Measurements from ENCODE around the gene AMPD2.

Gene AMPD2

DNA sequence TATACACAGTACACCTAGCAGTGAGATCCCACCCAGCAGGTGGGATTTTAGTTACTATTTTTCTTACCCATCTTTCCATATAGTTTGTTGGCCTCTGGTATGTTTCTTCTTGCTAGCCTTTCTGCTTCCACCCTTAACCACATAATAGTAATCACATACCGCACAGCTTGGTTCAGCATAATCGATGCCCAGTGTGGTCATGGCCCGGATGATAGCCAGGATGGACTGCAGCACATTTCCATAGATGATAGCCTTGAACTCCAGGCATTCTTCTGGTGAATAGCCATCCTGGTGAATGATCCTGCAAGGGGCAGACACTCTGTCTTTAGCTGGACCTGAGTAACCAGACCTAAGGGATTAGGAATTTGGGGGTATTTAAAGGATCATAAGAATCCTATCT is 9.8 kb upstream of the AMPD2 start:
- H3K9me3 Mint-ChIP-seq (ENCODE audit: low read depth), result no peaks in the 10 kb centered on the region
- no peaks in the 10 kb centered on the region for H3K27me3 Mint-ChIP-seq
- H3K4me1 Mint-ChIP-seq (ENCODE audit: low read depth), result no peaks in the 10 kb centered on the region
- no peak overlapping the region for H3K4me3 Mint-ChIP-seq
- H3K36me3 Mint-ChIP-seq, result no peaks in the 10 kb centered on the region
- no peak overlapping the region for H3K27ac Mint-ChIP-seq

DNA sequence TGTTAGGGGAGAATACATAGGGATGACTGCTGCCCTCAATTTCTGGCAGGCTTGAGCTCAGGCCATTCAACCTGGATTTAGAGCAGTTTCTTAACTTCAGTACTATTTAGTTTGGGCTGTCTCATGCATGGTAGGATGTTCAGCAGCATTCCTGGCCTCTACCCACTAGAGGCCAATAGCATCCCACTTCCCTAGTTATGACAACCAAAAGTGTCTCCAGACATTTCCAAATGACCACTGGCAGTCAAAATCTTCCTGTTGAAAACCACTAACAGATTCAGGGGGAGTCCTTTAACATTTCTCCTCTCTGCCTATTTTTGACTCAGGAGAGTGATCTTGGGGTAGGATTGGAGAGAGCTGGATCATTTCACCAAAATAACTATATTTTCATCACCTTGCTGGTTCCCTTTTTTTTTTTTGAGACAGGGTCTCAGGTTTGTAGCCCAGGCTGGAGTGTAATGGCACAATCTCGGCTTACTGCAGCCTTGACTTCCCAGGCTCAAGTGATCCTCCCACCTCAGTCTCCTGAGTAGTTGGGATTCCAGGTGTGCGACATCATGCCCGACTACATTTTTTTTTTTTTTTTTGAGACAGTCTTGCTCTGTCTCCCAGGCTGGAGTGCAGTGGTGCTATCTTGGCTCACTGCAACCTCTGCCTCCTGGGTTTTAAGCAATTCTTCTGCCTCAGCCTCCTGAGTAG is 8.9 kb upstream of the AMPD2 start:
- H3K4me1 Mint-ChIP-seq (ENCODE audit: low read depth), result no peaks in the 10 kb centered on the region
- no peak overlapping the region for H3K27ac Mint-ChIP-seq
- H3K9me3 Mint-ChIP-seq (ENCODE audit: low read depth), result no peaks in the 10 kb centered on the region
- no peaks in the 10 kb centered on the region for H3K36me3 Mint-ChIP-seq
- H3K27me3 Mint-ChIP-seq, result no peaks in the 10 kb centered on the region
- H3K4me3 Mint-ChIP-seq, result no peak overlapping the region

DNA sequence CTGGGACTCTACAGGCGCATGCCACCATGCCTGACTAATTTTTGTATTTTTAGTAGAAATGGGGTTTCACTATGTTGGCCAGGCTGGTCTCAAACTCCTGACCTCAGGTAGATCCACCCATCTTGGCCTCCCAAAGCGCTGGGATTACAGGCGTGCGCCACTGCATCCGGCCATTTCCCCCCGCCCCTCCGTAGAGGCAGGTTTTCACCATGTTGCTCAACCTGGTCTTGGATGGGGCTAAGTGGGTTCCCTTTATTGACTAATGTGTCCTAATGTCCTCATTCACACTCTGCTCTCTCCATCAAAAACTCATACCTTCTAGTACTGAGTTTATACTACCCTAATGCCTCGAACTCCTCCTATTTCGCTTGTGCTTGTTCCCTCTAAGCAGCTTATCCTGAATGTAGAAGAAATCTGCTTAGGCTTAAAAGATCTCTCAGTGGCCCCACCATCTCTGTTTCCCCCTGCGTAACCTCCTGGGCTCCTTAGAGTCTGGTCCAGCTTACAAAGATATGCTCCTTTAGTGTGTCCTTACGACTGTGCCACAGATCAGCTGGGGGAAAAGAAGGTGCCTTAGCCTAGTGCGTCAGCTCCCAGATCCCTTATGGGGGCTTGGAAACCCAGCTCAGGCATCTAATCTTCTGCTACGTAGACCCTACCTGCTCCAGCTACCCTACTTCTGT is 8.2 kb upstream of the AMPD2 start:
- Mint-ChIP-seq H3K27ac (no peak overlapping the region), H3K4me1 (ENCODE audit: low read depth) (peaks cover 7% of the 10 kb centered on the region), H3K36me3 (no peaks in the 10 kb centered on the region), H3K9me3 (ENCODE audit: low read depth) (no peaks in the 10 kb centered on the region), H3K27me3 (no peaks in the 10 kb centered on the region), H3K4me3 (no peak overlapping the region)

DNA sequence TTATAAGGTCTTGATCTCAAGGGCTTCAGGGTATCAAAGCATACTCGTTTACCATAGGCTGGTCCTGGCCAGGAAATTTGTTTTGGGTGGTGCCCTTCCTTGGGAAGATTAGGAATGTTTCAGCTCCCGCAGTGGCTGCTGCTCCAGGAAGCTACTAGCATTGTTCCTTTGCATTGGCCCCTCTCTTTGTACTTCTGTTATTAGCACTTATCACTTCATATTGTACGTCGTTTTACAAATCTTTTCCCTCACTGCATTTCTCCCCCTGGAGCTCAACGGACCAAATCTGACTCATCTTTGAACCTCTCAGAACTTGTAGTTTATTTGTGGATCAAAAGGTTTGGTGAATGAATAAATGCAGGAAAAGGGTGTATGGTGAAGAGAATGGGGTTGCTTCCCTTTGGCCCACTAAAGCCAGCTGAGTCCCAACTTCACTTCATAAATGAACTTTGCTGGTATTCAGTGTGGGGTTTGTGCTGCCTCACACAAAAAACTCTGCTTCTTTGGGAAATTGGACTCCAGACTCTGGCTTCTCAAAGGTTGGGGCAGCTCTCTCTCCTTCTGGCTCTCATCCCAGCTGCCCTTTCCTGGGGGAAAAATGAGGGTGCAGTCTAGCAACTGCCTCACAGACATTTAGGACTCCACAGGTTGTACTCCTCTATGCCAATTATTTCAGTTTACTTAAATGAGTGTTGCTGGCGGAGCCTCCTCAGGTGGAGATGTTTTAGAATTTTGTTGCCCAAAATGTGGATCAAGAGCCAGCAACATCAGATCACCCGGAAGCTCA is 6.1 kb upstream of the AMPD2 start:
- H3K27me3 Mint-ChIP-seq, result no peaks in the 10 kb centered on the region
- H3K9me3 Mint-ChIP-seq (ENCODE audit: low read depth), result no peaks in the 10 kb centered on the region
- H3K27ac Mint-ChIP-seq, result no peak overlapping the region
- no peak overlapping the region for H3K4me3 Mint-ChIP-seq
- peaks cover 21% of the 10 kb centered on the region for H3K4me1 Mint-ChIP-seq (ENCODE audit: low read depth)
- no peaks in the 10 kb centered on the region for H3K36me3 Mint-ChIP-seq

DNA sequence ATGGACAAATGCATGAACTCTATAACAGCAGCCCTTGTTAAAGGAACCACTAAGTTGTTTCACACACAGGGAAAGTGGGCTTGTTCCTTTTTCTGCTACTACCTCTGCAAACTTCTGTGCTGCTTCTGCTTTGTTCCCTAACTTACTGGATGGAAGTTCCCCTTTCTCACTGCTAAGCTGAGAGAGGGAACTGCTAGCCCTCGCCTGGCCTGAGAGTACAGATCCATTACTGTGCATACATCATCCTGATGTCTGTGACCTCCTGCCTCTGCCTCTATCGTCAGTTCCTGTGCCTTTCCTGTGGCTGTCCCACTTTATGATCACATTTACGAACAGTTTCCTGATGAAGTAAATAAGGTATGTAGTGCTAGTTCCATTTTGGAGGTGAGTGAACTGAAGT is 3.8 kb upstream of the AMPD2 start:
- H3K36me3 Mint-ChIP-seq, result no peaks in the 10 kb centered on the region
- H3K27me3 Mint-ChIP-seq, result no peaks in the 10 kb centered on the region
- peak overlapping the region; percentile 22 for H3K27ac Mint-ChIP-seq
- peaks cover 29% of the 10 kb centered on the region for H3K4me1 Mint-ChIP-seq (ENCODE audit: low read depth)
- H3K4me3 Mint-ChIP-seq, result no peak overlapping the region
- no peaks in the 10 kb centered on the region for H3K9me3 Mint-ChIP-seq (ENCODE audit: low read depth)

DNA sequence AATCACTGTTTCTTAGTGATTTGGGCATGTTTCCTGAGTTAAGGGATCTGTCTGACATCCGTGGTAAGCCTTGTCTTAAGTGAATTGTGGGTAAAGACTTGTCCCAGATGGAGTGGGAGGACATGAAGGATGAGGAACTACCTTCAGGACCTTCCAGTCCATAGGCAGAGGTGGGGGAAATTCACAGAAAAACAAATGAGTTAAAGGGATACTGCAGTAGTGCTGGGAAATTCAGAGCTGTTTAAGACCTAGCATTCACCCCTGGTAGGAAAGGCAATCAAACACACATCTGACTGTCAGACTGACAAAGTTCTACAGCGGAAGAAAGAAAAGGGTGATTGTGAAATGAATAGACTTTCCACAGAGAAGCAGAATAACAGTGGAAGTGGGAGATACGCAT is 3.2 kb upstream of the AMPD2 start:
- Mint-ChIP-seq H3K27ac (no peak overlapping the region), H3K36me3 (no peaks in the 10 kb centered on the region), H3K9me3 (ENCODE audit: low read depth) (no peaks in the 10 kb centered on the region), H3K4me3 (no peak overlapping the region), H3K4me1 (ENCODE audit: low read depth) (peaks cover 29% of the 10 kb centered on the region), H3K27me3 (no peaks in the 10 kb centered on the region)

DNA sequence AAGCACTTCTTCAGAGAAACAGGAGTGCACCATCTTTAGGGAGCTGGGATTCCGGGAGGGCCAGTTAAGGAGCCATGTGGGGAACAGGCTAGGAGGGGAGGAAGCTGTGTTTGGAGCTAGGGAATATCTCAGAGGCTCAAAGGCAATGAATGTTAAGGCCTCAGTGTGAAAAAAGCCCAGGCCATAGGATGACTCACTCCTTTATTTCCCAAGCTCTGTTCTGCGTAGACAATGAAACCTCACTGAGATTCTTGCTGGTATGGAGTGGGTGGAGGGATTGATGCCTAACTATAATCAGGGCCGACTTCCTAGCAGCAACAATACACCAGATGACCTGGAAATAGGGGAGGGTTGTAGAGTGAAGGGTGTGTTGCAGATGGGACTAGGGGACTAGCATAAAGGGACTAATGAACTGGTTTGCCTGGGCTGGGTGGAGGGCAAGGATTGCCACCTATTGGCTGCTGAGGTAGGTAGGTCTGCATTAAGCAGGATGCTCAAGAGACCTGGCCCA is 2.3 kb upstream of the AMPD2 start:
- Mint-ChIP-seq H3K27me3 (no peaks in the 10 kb centered on the region), H3K9me3 (ENCODE audit: low read depth) (no peaks in the 10 kb centered on the region), H3K4me1 (ENCODE audit: low read depth) (peaks cover 38% of the 10 kb centered on the region), H3K4me3 (peak overlapping the region; percentile 11), H3K36me3 (no peaks in the 10 kb centered on the region), H3K27ac (no peak overlapping the region)

DNA sequence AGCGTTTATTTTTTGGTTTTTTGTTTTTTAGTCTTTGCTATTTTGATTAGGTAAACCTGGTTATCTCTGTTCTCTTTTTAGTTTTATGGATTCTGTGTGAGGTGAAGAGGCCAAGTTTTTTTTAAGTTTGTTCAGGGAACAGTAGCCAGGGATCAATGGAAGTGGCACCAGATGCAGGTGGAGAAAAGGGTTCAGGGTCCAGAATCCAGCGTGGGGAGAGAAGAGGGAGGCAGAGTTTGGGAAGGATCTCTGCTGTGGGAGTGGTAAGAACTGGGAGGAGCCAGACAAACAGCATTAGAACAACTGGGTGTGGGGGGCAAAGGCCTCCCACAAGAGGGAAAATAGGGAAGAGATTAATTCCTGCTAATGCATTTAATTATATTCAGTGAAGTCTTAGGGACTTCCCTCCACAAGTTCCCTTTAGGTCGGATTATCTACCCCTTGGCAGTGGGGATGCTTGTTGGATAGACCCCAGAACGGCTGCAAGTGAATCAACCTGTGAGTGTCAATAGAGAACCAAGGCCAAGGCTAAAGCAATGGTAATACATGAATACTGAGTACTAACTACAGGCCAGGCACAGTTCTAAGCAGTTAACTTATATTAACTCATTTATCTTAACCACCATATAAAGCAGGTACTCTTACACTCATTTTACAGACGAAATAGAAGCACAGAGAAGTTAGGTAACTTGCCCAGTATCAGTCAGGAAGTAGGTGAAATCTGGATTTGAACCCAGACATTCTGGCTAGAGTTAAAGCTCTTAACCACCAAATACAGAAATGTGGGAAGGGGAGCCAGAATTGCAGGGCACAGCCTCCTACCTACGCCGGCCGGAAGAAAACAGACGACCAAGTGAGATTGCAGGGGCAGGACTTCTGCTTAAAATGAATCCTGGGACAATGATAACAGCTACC is 719 bp upstream of the AMPD2 start:
- H3K27me3 Mint-ChIP-seq, result no peaks in the 10 kb centered on the region
- peak overlapping the region; percentile 98 for H3K27ac Mint-ChIP-seq
- no peaks in the 10 kb centered on the region for H3K9me3 Mint-ChIP-seq (ENCODE audit: low read depth)
- peak overlapping the region; percentile 98 for H3K4me3 Mint-ChIP-seq
- no peaks in the 10 kb centered on the region for H3K36me3 Mint-ChIP-seq
- H3K4me1 Mint-ChIP-seq (ENCODE audit: low read depth), result peaks cover 53% of the 10 kb centered on the region

DNA sequence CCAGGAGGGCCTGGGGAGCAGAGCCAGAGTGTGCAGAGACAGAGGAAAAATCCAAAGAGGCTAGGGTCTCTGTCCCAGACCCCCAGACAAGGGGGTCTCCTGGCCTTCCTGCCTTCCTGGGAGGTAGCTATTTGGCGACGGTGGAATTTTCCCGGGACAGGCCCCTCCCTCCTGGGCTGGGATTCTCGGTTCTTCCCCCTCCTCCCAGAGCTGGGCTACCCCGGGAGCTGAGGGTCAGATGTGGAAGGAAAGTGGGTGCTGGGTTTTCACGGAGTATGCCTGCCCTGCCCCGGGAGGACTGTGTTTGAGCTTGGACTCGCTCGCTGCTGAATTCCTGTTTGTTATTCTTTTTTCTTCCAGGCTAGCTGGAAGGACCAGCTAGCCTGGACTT is 759 bp downstream of the AMPD2 start:
- Mint-ChIP-seq H3K9me3 (ENCODE audit: low read depth) (no peaks in the 10 kb centered on the region), H3K4me1 (ENCODE audit: low read depth) (peaks cover 61% of the 10 kb centered on the region), H3K4me3 (peak overlapping the region; percentile 98), H3K27ac (peak overlapping the region; percentile 98), H3K36me3 (no peaks in the 10 kb centered on the region), H3K27me3 (no peaks in the 10 kb centered on the region)

DNA sequence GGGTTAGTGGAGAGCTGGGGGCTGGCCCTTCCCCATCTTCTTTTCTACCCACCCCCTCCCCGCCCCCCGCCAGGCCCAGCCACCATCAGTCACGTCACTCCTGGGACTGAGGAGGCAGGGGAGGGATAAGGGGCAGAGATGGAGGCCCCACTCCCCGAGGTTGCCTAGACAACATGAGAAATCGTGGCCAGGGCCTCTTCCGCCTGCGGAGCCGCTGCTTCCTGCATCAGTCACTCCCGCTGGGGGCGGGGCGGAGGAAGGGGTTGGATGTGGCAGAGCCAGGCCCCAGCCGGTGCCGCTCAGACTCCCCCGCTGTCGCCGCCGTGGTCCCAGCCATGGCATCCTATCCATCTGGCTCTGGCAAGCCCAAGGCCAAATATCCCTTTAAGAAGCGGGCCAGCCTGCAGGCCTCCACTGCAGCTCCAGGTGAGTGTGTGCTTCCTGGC is 1.2 kb downstream of the AMPD2 start:
- Mint-ChIP-seq H3K4me1 (ENCODE audit: low read depth) (peaks cover 60% of the 10 kb centered on the region), H3K36me3 (no peaks in the 10 kb centered on the region), H3K9me3 (ENCODE audit: low read depth) (no peaks in the 10 kb centered on the region), H3K4me3 (peak overlapping the region; percentile 98), H3K27ac (peak overlapping the region; percentile 98), H3K27me3 (no peaks in the 10 kb centered on the region)

DNA sequence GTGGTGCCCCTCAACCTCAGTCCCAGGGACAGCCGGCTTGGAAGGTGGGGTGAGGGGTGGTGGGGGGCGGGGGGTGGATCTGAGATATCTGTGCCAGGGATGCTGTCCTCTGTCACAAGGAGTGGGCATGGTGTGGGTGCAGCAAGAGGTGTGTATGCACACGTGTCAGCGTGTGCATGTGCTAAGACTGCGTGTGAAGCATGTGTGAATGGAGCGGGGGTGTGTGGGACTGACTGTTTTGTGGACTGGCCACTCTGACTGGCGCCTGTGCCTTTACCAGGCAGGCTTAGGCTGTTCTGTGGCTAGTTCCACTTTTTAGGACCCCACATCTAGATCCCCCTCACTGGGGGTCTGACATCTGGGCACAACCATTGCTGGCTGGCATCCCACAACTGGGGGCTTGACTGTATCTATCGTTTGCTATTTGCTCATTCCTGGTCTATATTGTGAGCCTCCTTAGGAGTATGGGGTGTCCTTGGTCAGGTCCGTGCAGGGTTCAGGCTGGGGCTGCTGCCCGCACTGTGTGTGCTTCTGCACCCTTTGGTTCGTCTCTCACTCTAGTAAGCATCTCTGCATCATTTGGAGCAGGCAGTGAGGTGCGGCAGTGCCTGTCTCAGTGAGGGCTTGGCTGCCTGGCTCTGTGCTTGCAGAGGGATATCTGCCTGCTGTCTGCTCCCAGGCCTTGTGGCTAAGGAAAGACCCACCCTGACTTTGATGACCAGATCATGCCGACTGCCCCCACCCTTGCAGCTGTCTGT is 1.9 kb downstream of the AMPD2 start:
- H3K36me3 Mint-ChIP-seq, result no peaks in the 10 kb centered on the region
- peaks cover 53% of the 10 kb centered on the region for H3K4me1 Mint-ChIP-seq (ENCODE audit: low read depth)
- peak overlapping the region; percentile 98 for H3K4me3 Mint-ChIP-seq
- peak overlapping the region; percentile 74 for H3K27ac Mint-ChIP-seq
- no peaks in the 10 kb centered on the region for H3K27me3 Mint-ChIP-seq
- no peaks in the 10 kb centered on the region for H3K9me3 Mint-ChIP-seq (ENCODE audit: low read depth)

DNA sequence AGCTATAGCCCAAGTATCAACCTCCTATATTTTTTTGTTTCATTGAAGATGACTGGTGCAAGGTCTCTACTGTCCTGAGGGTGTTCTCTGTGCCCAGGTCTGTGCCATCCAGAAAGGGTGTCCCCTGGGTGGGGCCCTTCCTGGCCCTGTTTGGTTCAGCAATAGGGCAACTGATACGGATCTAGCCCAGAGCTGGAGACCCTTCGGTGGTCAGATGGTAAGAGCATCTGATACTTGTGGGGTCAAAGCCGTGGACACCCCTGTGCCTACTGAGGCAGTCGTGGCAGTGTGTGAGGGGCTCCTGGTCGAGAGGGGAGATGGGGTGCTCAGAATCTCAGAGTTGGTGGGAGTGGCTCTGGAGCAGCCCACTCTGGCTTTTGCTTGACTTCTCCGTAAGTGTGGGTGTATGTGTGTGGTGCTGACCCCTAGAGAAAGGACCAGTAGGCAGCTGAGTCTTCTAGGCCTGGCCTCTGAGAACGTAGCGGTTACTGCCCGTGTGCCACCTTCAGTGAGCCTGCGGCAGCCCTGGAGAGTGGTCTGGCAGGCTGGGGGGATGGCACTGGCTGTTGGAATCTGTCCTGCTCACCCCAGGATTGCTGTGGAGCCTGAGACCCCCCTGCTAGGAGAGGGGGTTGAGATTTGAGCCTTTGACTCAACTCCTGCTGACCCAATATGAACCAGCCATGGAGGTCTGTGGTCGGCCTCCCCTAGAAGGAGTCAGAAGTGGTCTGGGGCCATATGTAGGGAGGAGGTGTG is 2.7 kb downstream of the AMPD2 start:
- Mint-ChIP-seq H3K27ac (peak overlapping the region; percentile 74), H3K4me1 (ENCODE audit: low read depth) (peaks cover 46% of the 10 kb centered on the region)

DNA sequence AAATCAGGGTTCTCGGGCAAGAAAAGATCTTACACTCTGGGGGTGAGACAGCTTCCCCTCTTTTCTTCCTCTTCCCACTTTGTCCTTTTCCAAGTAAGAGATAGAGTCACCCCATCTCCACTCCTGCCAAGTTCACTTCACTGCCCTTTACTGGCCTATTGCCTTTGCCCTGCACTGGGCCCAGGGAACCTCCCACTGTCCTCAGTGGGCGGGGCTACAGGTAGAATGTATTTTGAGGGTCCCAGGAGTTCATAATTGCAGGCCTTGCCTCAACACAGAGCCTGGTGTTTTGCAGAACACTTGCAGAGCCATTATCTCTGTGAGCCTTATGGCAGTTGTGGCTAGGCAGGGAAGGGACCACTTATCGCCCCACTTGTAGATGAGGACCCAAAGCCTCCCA is 3.3 kb downstream of the AMPD2 start:
- peak overlapping the region; percentile 98 for H3K4me3 Mint-ChIP-seq
- peaks cover 42% of the 10 kb centered on the region for H3K4me1 Mint-ChIP-seq (ENCODE audit: low read depth)

More for the DNA sequence above, 2.7 kb downstream of the AMPD2 start:
- Mint-ChIP-seq H3K36me3 (no peaks in the 10 kb centered on the region), H3K27me3 (no peaks in the 10 kb centered on the region), H3K9me3 (ENCODE audit: low read depth) (no peaks in the 10 kb centered on the region), H3K4me3 (peak overlapping the region; percentile 98)

More for the DNA sequence above, 3.3 kb downstream of the AMPD2 start:
- peak overlapping the region; percentile 74 for H3K27ac Mint-ChIP-seq
- no peaks in the 10 kb centered on the region for H3K36me3 Mint-ChIP-seq
- no peaks in the 10 kb centered on the region for H3K27me3 Mint-ChIP-seq
- H3K9me3 Mint-ChIP-seq (ENCODE audit: low read depth), result no peaks in the 10 kb centered on the region
